Measurements from ENCODE around the gene KIF1B. TPM values are rescaled to one million over a fixed set of nuclear protein-coding genes. Genes with fewer than 3 reads are reported as not detected.

KIF1B gene
- total and polyA plus RNA-seq, 2 experiments from 2014 or later: 21.5 to 68.4 TPM

DNA sequence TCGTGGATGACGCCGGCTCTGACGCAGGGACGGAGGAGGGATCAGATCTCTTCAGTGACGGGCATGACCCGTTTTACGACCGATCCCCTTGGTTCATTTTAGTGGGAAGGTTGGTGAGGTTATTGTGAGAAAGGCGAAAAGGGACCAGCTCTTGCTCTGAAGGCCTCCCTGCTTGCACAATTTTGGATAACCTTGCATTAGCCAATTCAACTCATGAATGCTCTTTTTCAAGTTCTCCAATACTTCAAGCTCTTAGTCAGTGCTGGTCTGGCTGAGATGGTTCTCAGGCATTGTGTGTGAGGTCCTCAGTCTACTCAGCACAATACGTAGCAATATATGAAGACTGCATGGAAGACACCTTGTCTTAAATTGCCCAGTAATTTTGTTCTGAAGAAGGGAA is 115.9 kb downstream of the KIF1B start:
- H3K36me3 Mint-ChIP-seq (ENCODE audit: low read depth): peaks cover 14% of the 10 kb centered on the region; the same call in 2 of the 3 replicates
- ATAC-seq: no peak
- H3K4me1 Mint-ChIP-seq: 0 out of 3 replicates have a peak, but pooled peaks cover 4% of the 10 kb centered on the region
- H3K4me3 ChIP-seq: no peak overlapping the region
- no peaks in the 10 kb centered on the region for H3K79me2 ChIP-seq (replicated peaks; ENCODE audit: insufficient read depth)
- no peak for DNase-seq (ENCODE audit: low spot score)
- no peaks in the 10 kb centered on the region for H3K27me3 Mint-ChIP-seq (ENCODE audit: insufficient read depth, low read depth, poor library complexity)
- no peak overlapping the region for H3K4me3 Mint-ChIP-seq
- no peaks in the 10 kb centered on the region for H3K9me3 Mint-ChIP-seq
- H3K9me2 ChIP-seq (ENCODE audit: insufficient read depth): no peaks in the 10 kb centered on the region
- H3K27ac Mint-ChIP-seq: no peak overlapping the region; the same call in 1 of the 2 replicates
- H3K4me2 ChIP-seq: no peak overlapping the region
- peaks cover 11% of the 10 kb centered on the region; the same call in 1 of the 2 replicates for H3K36me3 ChIP-seq (ENCODE audit: insufficient read depth)
- H4K20me1 ChIP-seq (replicated peaks; ENCODE audit: insufficient read depth): no peaks in the 10 kb centered on the region
- H3F3A ChIP-seq (replicated peaks; ENCODE audit: low read depth): no peaks in the 10 kb centered on the region; the same call in 1 of the 2 replicates
- H3K27ac ChIP-seq (ENCODE audit: low read depth): no peak overlapping the region
- TF ChIP-seq POLR2AphosphoS5 (IDR thresholded peaks at IDR 0.05; ENCODE audit: low read depth): no peak
- TF ChIP-seq EZH2phosphoT487 (IDR thresholded peaks at IDR 0.05; ENCODE audit: unreplicated experiment): no peak
- TF ChIP-seq ZNF331 (CRISPR knock-in tag; IDR thresholded peaks at IDR 0.05; ENCODE audit: low read depth): no peak
- no peak for TF ChIP-seq REST (IDR thresholded peaks at IDR 0.05; ENCODE audit: unreplicated experiment)
- no peak for TF ChIP-seq STAT1 (IDR thresholded peaks at IDR 0.05; ENCODE audit: unreplicated experiment)
- TF ChIP-seq, protein P1, sequence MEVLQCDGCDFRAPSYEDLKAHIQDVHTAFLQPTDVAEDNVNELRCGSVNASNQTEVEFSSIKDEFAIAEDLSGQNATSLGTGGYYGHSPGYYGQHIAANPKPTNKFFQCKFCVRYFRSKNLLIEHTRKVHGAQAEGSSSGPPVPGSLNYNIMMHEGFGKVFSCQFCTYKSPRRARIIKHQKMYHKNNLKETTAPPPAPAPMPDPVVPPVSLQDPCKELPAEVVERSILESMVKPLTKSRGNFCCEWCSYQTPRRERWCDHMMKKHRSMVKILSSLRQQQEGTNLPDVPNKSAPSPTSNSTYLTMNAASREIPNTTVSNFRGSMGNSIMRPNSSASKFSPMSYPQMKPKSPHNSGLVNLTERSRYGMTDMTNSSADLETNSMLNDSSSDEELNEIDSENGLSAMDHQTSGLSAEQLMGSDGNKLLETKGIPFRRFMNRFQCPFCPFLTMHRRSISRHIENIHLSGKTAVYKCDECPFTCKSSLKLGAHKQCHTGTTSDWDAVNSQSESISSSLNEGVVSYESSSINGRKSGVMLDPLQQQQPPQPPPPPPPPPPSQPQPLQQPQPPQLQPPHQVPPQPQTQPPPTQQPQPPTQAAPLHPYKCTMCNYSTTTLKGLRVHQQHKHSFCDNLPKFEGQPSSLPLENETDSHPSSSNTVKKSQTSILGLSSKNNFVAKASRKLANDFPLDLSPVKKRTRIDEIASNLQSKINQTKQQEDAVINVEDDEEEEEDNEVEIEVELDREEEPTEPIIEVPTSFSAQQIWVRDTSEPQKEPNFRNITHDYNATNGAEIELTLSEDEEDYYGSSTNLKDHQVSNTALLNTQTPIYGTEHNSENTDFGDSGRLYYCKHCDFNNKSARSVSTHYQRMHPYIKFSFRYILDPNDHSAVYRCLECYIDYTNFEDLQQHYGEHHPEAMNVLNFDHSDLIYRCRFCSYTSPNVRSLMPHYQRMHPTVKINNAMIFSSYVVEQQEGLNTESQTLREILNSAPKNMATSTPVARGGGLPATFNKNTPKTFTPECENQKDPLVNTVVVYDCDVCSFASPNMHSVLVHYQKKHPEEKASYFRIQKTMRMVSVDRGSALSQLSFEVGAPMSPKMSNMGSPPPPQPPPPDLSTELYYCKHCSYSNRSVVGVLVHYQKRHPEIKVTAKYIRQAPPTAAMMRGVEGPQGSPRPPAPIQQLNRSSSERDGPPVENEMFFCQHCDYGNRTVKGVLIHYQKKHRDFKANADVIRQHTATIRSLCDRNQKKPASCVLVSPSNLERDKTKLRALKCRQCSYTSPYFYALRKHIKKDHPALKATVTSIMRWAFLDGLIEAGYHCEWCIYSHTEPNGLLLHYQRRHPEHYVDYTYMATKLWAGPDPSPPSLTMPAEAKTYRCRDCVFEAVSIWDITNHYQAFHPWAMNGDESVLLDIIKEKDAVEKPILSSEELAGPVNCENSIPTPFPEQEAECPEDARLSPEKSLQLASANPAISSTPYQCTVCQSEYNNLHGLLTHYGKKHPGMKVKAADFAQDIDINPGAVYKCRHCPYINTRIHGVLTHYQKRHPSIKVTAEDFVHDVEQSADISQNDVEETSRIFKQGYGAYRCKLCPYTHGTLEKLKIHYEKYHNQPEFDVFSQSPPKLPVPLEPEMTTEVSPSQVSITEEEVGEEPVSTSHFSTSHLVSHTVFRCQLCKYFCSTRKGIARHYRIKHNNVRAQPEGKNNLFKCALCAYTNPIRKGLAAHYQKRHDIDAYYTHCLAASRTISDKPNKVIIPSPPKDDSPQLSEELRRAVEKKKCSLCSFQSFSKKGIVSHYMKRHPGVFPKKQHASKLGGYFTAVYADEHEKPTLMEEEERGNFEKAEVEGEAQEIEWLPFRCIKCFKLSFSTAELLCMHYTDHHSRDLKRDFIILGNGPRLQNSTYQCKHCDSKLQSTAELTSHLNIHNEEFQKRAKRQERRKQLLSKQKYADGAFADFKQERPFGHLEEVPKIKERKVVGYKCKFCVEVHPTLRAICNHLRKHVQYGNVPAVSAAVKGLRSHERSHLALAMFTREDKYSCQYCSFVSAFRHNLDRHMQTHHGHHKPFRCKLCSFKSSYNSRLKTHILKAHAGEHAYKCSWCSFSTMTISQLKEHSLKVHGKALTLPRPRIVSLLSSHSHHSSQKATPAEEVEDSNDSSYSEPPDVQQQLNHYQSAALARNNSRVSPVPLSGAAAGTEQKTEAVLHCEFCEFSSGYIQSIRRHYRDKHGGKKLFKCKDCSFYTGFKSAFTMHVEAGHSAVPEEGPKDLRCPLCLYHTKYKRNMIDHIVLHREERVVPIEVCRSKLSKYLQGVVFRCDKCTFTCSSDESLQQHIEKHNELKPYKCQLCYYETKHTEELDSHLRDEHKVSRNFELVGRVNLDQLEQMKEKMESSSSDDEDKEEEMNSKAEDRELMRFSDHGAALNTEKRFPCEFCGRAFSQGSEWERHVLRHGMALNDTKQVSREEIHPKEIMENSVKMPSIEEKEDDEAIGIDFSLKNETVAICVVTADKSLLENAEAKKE (CRISPR knock-in tag; IDR thresholded peaks at IDR 0.05): no peak
- no peak for TF ChIP-seq ZNF114 (CRISPR knock-in tag; IDR thresholded peaks at IDR 0.05)
- TF ChIP-seq CREB1 (CRISPR knock-in tag; IDR thresholded peaks at IDR 0.05; ENCODE audit: low read depth): no peak
- TF ChIP-seq EZH2 (IDR thresholded peaks at IDR 0.05; ENCODE audit: low read depth, unreplicated experiment): no peak
- TF ChIP-seq JUNB (IDR thresholded peaks at IDR 0.05; ENCODE audit: unreplicated experiment): no peak
- TF ChIP-seq ETS1 (IDR thresholded peaks at IDR 0.05): no peak
- no peak overlapping the region for H2AFZ ChIP-seq
- H3K27me3 ChIP-seq (ENCODE audit: insufficient read depth): no peaks in the 10 kb centered on the region
- no peaks in the 10 kb centered on the region; the same call in 1 of the 2 replicates for H3K4me1 ChIP-seq (ENCODE audit: insufficient read depth)
